Dermis blood vessel endothelial cell (primary cell): ENCODE measurements around the gene PRAMEF12. TPM values are rescaled to one million over a fixed set of nuclear protein-coding genes. Genes with fewer than 3 reads are reported as not detected.
"Not testable (repeated sequence)": the region's sequence is repeated elsewhere in the genome, so short reads cannot be mapped to it uniquely, and the experiment has no call there.

Source experiments
- DNase-seq: peaks from one replicate; pipeline ENCODE4 v3.0.0; 2010
- total RNA-seq: library from RNA; depleted of rRNA; stranded (reverse); fragments of >200 nt; gene quantifications from 2 replicates; pipeline ENCODE4 v1.2.3, GENCODE V29; 2014

The PRAMEF12 gene
- not detected in 2 replicates for total RNA-seq

DNA sequence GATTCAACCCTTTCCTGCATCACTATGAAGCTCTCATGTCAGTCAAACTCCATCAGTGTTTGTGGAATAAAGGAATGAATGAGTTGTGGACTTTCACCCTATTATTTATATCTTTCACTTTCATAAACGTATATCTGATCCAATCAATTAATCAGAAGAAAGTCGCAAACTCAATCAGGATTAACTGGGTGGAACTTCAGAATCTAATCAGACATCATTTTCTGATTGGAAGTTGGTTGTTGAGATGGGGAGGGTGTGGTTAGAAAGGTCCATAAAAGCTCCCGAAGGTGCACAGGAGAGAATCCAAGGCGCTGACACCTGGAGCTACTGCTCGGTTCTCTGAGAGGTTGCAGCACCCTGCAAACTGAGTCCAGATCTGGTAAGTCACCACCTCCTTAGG lies at the start of gene PRAMEF12:
PRAMEF12 (plus strand) TSS at position 301 of the 400 bp plus-strand sequence. CDS start 1,130 bp downstream, outside the sequence.
- DNase-seq = no peak

DNA sequence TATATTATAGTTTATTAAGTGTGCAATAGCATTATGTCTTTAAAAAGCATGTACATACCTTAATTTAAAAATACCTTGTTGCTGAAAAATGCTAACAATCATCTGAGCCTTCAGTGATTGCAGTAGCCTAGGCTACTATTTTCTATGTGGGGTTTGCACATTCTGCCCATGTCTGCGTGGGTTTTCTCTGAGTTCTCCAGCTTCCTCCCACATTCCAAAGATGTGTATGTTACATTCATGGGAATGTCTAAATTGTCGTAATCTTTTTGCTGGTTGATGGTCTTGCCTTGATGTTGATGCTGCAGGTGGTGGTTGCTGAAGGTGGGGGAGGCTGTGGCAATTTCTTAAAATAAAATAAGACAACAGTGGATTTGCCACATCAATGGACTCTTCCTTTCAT lies 45.1 kb upstream of the PRAMEF12 start:
- no peak for DNase-seq

DNA sequence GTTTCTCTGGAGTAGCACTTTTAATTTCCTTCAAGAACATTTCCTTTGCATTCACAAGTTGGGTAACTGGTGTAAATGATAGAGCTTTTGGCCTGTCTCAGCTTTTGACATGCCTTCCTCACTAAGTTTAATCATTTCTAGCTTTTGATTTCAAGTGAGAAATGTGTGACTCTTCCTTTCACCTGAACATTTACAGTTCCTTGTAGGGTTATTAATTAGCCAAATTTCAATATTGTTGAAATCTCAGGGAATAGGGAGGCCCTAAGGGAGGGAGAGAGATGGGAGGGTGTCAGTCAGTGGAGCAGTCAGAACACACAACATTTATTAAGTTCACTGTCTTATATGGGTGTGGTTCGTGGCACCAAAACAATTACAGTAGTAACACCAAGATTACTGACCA lies 43.4 kb upstream of the PRAMEF12 start:
- no peak for DNase-seq

DNA sequence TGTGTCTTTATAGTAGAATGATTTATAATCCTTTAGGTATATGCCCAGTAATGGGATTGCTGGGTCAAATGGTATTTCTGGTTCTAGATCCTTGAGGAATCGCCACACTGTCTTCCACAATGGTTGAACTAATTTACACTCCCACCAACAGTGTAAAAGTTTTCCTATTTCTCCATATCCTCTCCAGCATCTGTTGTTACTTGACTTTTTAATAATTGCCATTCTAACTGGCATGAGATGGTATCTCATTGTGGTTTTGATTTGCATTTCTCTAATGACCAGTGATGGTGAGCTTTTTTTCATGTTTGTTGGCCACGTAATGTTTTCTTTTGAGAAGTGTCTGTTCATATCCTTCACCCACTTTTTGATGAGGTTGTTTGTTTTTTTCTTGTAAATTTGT lies 42.5 kb upstream of the PRAMEF12 start:
- not testable (repeated sequence) for DNase-seq

DNA sequence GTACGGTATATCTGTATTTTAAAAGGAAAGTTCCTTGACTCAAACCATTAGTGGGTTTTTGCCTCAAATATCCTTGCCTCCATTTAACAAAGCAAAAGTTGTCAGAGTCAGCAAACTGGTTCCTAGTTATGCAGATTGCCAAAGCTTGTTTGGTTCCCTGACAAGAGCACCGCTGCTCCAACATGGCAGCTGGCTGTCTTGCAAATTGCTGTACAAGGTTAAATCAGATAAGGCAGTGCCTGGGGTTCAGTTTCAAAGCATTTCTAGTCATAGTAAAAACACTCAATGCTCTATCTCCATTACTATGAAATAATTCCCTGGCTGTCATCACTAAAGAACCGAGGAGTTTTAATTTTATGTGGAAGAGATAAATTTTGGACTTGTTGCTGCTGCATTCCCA lies 38.9 kb upstream of the PRAMEF12 start:
- DNase-seq = no peak

DNA sequence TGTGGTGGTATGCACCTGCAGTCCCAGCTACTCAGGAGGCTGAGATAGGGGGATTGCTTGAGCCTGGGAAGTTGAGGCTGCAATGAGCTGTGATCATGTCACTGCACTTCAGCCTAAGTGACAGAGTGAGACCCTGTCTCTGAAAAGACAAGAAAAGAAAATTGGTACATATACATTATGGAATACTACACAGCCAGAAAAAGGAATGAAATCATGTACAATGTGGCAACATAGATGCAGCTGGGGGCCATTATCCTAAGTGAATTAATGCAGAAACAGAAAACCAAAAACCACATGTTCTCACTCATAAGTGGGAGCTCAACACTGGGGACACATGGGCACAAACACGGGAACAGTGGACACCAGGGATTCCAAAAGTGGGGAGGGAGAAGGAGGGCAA lies 34.6 kb upstream of the PRAMEF12 start:
- DNase-seq = no peak

DNA sequence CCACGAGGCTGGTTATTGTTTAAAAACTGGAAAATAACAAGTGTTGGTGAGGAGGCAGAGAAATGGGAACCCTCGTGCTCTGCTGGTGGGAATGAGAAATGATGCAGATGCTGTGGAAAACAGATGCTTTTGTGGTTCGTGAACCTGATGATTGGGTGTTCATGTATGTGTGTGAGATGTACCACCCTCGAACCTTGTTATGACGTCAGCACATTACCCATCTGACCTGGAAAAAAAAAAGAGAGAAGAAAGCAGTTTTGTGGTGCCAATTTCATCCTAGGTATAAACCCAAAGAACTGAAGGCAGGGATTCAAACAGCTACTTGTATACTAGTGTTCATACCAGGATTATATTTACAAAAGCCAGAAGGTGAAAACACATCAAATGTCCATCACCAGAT lies 33.9 kb upstream of the PRAMEF12 start:
- DNase-seq = no peak

DNA sequence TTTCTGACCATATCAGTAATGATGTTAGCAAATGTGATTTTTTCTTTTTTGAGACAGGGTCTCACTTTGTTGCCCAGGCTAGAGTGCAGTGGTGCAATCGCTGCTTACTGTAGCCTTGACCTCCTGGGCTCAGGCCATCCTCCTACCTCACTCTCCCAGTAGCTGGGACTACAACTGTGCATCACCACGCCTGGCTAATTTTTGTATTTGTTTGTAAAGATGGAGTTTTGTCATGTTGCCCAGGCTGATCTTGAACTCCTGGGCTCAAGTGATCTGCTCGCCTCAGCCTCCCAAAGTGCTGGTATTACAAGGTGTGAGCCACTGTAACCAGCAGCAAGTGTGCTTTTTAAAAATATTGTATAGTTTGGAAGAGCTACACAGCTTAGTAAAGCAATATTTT lies 31.6 kb upstream of the PRAMEF12 start:
- DNase-seq = no peak

DNA sequence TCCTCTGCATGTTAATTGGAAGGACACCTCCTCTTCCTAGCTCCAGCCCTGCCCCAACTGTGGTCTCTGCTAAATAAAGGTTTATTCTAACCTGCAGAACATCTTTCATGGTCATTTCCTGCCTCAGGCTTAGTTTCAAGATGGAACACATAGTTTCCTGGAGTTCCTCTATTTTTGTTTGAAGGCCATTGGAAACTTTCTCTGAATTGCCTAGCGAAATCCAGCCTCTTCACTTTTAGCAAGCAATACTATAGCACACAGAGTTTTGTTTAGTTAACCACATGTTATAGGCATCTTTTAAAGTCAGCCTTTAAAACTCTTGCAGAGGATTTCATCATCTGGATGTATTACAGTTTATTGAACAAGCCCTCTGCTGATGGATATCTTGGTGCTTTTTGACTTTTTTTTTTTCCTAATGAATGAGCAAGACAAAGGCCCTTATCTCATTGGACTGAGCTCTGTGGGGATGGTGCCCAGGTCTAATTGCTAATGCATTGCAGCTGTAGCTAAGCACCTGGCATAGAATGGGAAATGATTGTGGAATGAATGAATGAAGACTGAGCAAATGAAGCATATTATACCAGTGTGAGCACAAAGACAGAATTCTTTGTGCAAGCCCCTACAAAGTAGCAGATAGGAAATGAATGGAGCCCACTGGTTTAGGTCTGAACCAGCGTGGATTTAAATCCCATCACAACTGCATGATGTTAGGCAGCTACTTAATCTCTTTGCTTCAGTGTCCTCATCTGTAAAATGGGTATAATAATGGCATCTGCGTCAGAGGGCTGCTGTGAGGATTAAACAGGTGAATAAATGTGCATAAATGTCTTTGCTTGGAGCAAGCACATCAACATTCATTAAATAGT lies 28.2 kb upstream of the PRAMEF12 start:
- no peak for DNase-seq

DNA sequence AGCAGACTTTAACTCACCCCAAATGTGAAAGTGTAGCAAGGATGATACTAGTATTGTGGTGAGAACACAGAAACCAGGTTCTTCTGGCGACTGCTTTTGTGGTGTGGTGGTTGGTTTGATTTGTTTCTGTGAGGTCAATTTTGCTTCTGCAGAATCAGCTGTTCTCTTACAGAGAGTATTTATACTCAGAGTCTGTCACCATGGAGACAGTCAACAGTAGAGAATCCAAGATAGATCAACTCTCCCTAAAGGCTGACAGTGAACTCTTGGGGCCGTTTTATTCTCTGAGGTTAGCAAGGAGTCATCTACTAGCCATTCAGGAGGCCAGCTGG lies 27.6 kb upstream of the PRAMEF12 start, which contains the start of gene CFAP107:
CFAP107 (plus strand) TSS at position 209 of the 332 bp plus-strand sequence. CDS start 231 bp downstream, outside the sequence.
- DNase-seq = no peak

DNA sequence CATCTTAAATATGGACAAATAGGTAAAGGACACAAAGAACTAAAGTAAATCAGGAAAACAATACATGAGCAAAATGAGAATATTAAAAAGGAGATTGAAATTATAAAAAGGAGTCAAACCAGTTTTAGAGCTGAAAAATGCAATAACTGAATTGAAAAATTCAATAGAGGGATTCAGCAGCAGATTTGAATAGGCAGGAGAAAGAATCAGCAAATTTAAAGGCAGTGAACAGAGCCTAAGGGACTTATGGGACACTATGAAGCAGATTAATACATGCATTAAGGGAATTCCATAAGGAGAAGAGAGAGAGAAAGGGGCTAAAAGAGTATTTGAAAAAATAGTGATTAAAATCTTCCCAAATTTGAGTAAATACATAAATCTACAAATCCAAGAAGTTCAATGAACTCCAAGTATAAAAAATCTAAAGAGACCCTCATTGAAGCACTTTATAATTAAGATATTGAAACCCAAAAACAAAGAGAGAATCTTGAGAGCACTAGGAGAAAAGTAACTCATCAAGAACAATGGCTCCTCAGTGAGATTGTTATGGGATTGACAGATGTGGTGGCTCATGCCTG lies 24.7 kb upstream of the PRAMEF12 start:
- DNase-seq = no peak

DNA sequence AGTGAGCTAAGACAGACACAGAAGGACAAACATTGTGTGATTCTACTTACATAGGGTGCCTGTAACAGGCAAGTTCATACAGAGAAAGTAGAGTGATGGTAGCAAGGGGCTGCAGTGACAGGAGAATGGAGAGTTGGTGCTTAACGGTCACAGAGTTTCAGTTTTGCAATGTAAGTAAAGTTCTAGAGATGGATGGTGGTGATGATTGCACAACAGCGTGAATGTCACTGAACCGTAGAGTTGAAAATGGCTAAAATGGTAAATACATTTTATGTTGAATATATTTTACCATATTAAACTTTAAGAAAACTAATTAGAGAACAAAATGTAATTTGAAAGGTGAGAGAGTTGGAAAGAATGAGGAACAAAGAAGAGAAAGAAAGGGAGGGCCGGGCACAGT lies 18.8 kb upstream of the PRAMEF12 start:
- DNase-seq = no peak

DNA sequence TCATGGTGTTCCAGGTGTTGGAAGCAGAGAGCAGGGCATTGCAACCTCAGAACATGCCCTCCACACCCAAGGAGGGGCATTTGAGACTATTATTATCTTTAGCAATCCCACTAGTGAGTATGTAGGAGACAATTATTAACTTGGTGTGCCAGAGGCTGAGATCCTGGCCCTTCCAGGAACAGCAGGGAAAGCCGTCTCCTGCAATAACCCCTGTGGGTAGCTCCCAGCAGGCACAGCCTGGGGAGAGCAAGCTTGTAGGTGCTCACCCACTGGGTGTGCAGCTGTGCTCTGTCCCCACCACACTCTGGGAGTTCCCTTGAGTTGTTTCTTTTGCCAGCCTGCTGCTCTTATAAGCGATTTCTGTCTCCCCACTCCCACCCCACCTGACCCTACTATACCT lies 17.3 kb upstream of the PRAMEF12 start:
- DNase-seq = no peak

DNA sequence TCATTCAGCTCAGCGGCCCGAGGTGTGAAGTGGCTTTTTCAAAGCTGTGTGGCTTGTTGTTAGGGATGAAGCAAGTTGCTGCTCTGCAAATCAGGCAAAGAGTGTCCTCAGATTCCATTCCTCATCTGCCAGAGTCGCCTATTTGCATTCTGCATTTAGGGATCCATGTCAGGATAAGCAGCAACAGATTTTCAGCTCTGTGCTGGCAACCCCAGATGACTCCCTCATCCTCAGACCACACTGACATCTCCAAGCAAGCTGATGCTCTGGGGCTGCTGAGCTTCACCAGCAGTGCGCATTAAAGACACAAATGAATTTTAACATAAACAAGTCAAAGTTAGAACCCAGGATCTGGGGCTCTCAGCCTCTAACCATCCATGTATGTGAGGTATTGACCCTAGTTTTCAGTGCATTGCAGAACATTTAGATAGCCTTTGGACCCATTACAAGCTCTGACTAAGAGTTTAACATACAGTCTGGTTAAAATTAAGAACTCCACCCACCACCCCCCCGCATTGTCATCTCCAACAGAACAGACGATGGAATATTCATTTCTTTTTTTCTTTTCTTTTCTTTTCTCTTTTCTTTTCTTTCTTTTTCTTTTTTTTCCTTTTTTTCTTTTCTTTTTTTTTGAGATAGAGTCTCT lies 16.6 kb upstream of the PRAMEF12 start:
- DNase-seq = no peak

DNA sequence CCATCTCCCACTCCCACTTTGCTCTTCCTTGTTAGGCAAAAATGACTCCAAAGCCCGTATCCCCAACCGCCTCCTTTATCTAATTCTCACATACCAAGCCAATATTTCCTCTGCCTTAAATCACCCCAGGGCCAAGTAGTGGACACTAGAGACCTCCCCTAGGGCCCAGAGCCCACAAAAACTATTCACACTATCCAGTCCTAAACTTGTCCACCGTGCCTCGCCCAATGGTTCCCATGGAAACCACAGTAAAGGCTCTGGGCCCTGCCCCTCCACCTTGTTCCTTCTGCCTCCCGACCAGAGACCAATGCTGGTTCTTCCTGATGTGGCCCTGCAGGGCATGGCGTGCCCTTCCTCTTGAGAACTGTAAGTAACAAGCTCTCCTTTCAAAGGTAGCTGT lies 15.7 kb upstream of the PRAMEF12 start:
- no peak for DNase-seq

DNA sequence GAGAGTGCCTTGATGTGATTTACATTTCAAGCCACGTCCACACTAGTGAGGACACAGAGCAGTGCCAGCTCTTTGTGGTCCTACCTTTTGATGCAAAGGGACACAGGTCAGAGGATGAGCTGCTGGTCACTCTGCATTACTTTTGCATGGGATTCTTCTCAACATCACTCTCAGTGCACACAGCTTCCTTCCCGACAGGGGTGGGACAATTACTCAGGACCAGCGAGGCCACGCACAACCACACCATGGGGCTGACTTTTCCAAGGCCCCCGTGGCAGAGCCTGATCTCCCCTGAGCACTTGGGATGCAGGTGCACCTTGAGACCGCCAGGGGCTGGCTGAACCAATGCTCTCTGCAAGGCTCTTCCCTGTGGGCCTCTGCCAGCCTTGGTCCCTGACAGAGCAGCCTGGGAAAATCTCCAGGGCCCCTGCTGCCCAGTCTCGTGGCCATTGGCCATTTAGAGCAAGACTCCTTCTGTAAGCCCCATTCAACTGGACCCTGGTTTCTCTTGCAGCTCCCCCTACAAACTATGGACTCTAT lies 13.2 kb upstream of the PRAMEF12 start:
- DNase-seq = no peak

DNA sequence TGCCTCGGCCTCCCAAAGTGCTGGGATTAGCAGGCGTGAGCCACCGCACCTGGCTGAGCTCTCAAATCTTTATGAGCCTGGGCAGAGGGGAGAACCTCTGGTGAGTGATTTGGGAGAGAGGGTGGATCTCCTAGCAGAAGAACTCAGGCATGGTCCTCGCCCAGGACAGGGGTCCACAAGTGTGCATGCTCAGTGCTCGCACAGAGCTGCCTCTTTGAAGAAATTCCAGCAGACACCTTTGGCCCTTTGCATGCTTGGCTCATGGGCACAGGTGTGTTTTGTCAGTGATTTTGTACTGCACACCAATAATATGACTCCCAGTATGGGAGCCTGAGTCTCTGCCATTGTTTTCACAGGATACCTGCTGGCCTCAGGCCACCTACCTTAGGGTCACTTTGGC lies 11.8 kb upstream of the PRAMEF12 start:
- no peak for DNase-seq

DNA sequence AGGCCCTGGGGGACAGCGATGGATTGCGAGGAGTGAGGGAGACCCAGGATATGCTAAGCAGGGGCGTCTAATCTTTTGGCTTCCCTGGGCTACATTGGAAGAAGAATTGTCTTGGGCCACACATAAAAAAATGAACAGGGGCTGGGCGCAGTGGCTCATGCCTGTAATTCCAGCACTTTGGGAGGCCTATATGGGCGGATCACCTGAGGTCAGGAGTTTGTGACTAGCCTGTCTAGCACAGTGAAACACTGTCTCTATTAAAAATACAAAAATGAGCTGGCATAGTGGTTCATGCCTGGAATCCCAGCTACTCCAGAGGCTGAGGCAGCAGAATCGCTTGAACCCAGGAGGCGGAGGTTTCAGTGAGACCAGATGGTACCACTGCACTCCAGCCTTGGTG lies 10.8 kb upstream of the PRAMEF12 start:
- no peak for DNase-seq

DNA sequence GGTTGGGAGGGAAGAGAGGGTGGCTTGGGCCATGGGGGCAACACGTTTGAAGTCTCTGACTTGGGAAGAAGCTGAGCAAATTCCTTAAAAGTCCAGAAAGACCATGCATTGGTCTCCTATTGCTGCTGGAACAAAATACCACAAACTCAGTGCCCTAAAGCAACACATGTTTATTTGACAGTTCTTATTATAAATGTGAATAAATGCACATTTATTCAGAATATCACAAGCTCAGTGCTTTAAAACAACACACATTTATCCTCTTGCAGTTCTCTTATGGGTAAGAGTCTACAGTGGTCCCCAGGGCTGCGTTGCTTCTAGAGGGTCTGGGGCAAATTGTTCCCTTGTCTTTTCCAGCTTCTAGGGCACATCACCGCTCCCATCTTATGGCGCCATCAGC lies 10.1 kb upstream of the PRAMEF12 start:
- DNase-seq = no peak

DNA sequence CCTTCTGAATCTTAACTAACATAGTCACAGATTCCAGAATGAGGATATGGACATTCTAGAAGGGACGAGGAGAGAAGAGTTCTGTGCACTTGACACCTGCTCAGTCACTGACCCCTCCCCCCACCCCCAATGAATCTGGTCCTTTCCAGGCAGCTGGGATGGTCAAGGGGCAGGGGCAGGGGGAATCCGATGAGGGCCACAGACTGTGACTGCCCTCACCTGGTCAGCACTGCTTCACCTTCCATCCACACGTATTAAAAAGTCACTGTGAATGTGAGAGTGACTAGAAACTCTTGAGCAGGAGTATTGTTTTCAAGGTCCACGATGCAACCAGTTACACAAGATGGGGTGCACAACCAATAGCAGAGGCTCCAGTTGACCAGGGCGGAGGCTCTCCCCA lies 9.5 kb upstream of the PRAMEF12 start:
- no peak for DNase-seq

DNA sequence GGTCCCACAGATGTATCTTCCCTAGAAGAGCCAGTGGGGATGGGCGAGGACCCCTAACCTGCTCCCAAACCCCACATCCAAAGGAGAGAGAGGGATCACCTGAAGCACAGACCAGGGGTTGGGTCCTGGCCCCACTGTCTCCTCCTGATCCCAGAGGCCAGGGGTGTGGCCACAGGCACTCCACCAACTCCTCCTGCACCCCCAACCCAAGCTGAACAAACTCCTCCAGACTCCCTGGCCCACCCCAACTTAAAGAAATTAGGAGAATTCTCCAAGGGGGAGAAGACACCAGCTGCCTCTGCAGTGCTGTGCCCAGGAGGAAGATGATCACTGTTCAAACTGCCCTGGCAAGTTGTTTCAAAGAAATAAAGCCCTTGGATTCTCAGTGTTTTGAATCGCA lies 4.5 kb upstream of the PRAMEF12 start:
- no peak for DNase-seq

DNA sequence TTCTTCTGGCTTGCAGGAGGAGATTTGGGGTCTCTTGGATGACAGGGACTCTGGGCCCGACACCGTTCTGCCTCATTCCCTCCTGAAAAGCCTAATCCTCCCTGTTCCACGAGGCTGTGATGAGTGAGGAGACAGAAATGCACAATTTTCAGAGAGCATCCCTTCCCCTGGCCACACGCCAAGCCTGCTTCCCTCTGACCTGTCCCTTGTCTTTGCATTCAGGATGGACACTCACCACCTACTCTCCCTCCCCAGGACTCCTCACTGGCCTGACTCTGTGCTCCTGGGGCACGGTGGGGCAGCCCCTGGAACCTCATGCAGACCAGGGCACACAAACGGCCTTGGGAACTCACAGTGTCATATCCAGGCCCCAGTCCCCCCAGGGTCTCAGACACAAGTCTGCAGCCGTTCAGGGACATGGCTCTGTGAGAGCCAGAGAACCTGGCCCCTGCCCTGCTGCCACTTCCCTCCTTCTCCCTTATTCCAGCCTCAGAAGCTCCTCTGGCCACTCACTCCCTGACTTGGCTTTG lies 3.5 kb upstream of the PRAMEF12 start:
- no peak for DNase-seq

DNA sequence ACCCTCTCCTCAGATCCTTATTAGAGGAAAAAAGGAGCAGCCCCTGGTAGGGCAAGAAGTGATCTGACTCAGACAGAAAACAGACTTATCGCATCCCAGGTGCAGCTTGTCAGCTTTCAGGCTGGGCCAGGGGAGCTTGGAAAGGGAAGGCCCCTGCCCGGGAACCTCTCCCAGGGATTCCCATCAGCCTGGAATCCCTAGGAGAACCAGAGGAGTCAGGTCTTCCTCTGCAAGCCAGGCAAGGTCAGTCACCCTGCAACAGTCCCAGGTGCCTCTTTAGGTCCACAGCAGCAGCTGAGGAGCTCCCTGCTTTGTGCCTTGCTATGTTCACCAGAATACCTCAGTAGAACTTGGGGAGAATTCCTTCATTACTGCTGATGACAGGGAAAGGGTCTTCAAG lies 2.9 kb upstream of the PRAMEF12 start:
- DNase-seq = no peak
